Activated CD4-positive, alpha-beta memory T cell treated with anti-CD3 and anti-CD28 coated beads, Interleukin-2, amount 10 ng/mL, durations not matched to agents 7 days and 5 days (primary cell): ENCODE measurements around the gene CCDC106. TPM values are rescaled to one million over a fixed set of nuclear protein-coding genes. Genes with fewer than 3 reads are reported as not detected.
A peak's percentile ranks its signal among the peaks of the same experiment; 100 is the strongest.

Source experiments
- CTCF ChIA-PET: fragments of 350-600 bp; sonication (Branson Sonifier 250); formaldehyde crosslinking; loops from one replicate; lab custom pipeline; 2021; ENCODE audit warnings: antibody characterized with exemption, inconsistent platforms; lab: Charles Lee
- POLR2A ChIA-PET: fragments of 350-600 bp; sonication (Branson Sonifier 250); formaldehyde crosslinking; loops from one replicate; lab custom pipeline; 2021; ENCODE audit warnings: antibody characterized with exemption; lab: Charles Lee
- DNase-seq: peaks from one replicate; pipeline ENCODE4 v3.0.0-alpha.2; 2020
- H3K27ac Mint-ChIP-seq: one replicate; pipeline ENCODE4 v1.8.0; 2021; ENCODE audit warnings: mild to moderate bottlenecking, mixed read lengths
- H3K27me3 Mint-ChIP-seq: one replicate; pipeline ENCODE4 v1.8.0; 2021; ENCODE audit warnings: mixed read lengths
- H3K36me3 Mint-ChIP-seq: one replicate; pipeline ENCODE4 v1.8.0; 2021; ENCODE audit warnings: low read depth, mixed read lengths
- H3K4me1 Mint-ChIP-seq: one replicate; pipeline ENCODE4 v1.8.0; 2021; ENCODE audit warnings: mixed read lengths
- H3K4me3 Mint-ChIP-seq: one replicate; pipeline ENCODE4 v1.8.0; 2021; ENCODE audit warnings: mild to moderate bottlenecking, mixed read lengths
- H3K9me3 Mint-ChIP-seq: one replicate; pipeline ENCODE4 v1.8.0; 2021; ENCODE audit warnings: mixed read lengths
- total RNA-seq, 2 experiments: library from RNA; stranded (reverse); gene quantifications; one replicate each; pipeline ENCODE4 v1.2.3, GENCODE V29; 2021

The CCDC106 gene
- total RNA-seq, 2 experiments from 2014 or later: 3.7 to 3.8 TPM

- no peak for DNase-seq
- no peaks in the 10 kb centered on the region for H3K27me3 Mint-ChIP-seq
- H3K36me3 Mint-ChIP-seq: peaks cover 63% of the 10 kb centered on the region
- ChIA-PET CTCF (interaction anchor here (0.7 kb wide), 1 partner anchor 96 kb away, joined by 3 read pairs; no protein-coding TSS in a partner anchor), POLR2A (interaction anchor here (1.8 to 3.2 kb wide), 2 partner anchors 9 to 11 kb away, joined by 5 to 16 read pairs; no protein-coding TSS in a partner anchor)
- no peak overlapping the region for H3K4me3 Mint-ChIP-seq
- no peak overlapping the region for H3K27ac Mint-ChIP-seq
- H3K4me1 Mint-ChIP-seq: peaks cover 24% of the 10 kb centered on the region
- no peaks in the 10 kb centered on the region for H3K9me3 Mint-ChIP-seq
Observed at GRCh38 chr19:55668603-55669348, 20.8 kb downstream of the CCDC106 start.

DNA sequence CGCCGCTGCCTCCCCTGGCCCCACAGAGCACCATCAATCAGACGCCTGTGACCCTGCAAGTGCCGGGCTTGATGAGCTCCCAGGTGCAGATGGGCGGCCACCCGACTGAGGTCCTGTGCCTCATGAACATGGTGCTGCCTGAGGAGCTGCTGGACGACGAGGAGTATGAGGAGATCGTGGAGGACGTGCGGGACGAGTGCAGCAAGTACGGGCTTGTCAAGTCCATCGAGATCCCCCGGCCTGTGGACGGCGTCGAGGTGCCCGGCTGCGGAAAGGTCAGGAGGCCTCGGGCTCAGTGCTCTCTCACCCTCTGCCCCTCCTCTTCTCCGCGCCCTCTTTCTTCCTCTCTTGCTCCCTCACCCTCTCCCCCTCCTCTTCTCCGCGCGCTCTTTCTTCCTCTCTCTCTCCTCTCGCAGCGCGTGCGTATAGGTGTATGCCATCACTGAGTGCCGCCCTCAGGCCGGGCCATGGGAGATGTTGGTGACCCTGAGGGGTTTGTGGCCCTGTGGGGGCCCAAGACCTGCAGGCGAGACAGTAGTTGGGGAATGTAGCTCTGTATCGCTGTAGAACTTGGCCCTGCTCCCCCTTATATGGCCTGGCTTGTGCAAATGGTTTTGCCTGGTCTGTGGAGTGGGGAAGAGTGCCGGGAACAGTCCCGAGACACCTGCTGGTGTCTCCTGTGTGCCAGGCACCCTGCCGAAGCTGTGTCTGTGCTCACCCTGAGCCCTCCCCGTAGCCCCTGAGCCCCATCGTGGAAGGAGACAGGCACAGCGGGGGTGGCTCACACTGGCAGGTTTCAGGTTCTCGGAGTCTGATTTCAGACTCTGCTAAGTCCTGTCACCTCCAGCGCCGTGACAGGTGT is 21.6 kb downstream of the CCDC106 start:
- H3K9me3 Mint-ChIP-seq: no peaks in the 10 kb centered on the region
- POLR2A ChIA-PET: interaction anchor here (1.8 kb wide), 1 partner anchor 10 kb away, joined by 5 read pairs; no protein-coding TSS in a partner anchor
- no peak overlapping the region for H3K4me3 Mint-ChIP-seq
- H3K27me3 Mint-ChIP-seq: no peaks in the 10 kb centered on the region
- no peak for DNase-seq
- H3K4me1 Mint-ChIP-seq: peaks cover 29% of the 10 kb centered on the region
- CTCF ChIA-PET: interaction anchor here (0.7 kb wide), 1 partner anchor 95 kb away, joined by 3 read pairs; no protein-coding TSS in a partner anchor
- peaks cover 60% of the 10 kb centered on the region for H3K36me3 Mint-ChIP-seq
- no peak overlapping the region for H3K27ac Mint-ChIP-seq

GRCh38 chr19:55670280-55671053 is 22.5 kb downstream of the CCDC106 start:
- H3K27me3 Mint-ChIP-seq: no peaks in the 10 kb centered on the region
- DNase-seq: no peak
- POLR2A ChIA-PET: interaction anchor here (1.2 to 1.3 kb wide), 3 partner anchors 13 to 28 kb away, joined by 3 to 5 read pairs (median 4); partner anchors contain the start of gene U2AF2
- CTCF ChIA-PET: interaction anchor here (1.5 to 1.6 kb wide), 3 partner anchors 13 to 38 kb away, joined by 10 to 12 read pairs (median 11); no protein-coding TSS in a partner anchor
- no peak overlapping the region for H3K4me3 Mint-ChIP-seq
- H3K4me1 Mint-ChIP-seq: peaks cover 30% of the 10 kb centered on the region
- peaks cover 62% of the 10 kb centered on the region for H3K36me3 Mint-ChIP-seq
- H3K9me3 Mint-ChIP-seq: no peaks in the 10 kb centered on the region
- no peak overlapping the region for H3K27ac Mint-ChIP-seq

GRCh38 chr19:55671054-55671378 is 23.0 kb downstream of the CCDC106 start:
- DNase-seq: no peak
- Mint-ChIP-seq H3K4me3 (no peak overlapping the region), H3K27ac (no peak overlapping the region), H3K27me3 (no peaks in the 10 kb centered on the region), H3K9me3 (no peaks in the 10 kb centered on the region), H3K4me1 (peaks cover 32% of the 10 kb centered on the region), H3K36me3 (peaks cover 62% of the 10 kb centered on the region)
- ChIA-PET CTCF (interaction anchor here (1.5 to 1.6 kb wide), 3 partner anchors 14 to 39 kb away, joined by 10 to 12 read pairs (median 11); no protein-coding TSS in a partner anchor), POLR2A (interaction anchor here (1.2 to 1.5 kb wide), 5 partner anchors 13 to 39 kb away, joined by 3 to 5 read pairs (median 4); partner anchors contain the start of gene U2AF2)

- Mint-ChIP-seq H3K27me3 (no peaks in the 10 kb centered on the region), H3K9me3 (no peaks in the 10 kb centered on the region), H3K36me3 (peaks cover 60% of the 10 kb centered on the region), H3K4me3 (no peak overlapping the region), H3K27ac (peak overlapping the region; percentile 14), H3K4me1 (peaks cover 45% of the 10 kb centered on the region)
- DNase-seq: no peak
- ChIA-PET POLR2A (interaction anchor here (1.2 to 1.5 kb wide), 3 partner anchors 16 to 41 kb away, joined by 3 to 4 read pairs (median 3); no protein-coding TSS in a partner anchor), CTCF (interaction anchor here (1.5 kb wide), 2 partner anchors 15 to 40 kb away, joined by 10 to 11 read pairs; no protein-coding TSS in a partner anchor)
Observed at GRCh38 chr19:55672418-55672817, 24.4 kb downstream of the CCDC106 start.

GRCh38 chr19:55673465-55673864 is 25.5 kb downstream of the CCDC106 start:
- peaks cover 55% of the 10 kb centered on the region for H3K4me1 Mint-ChIP-seq
- peak overlapping the region; percentile 51 for H3K27ac Mint-ChIP-seq
- peaks cover 61% of the 10 kb centered on the region for H3K36me3 Mint-ChIP-seq
- DNase-seq: no peak
- peak overlapping the region; percentile 41 for H3K4me3 Mint-ChIP-seq
- ChIA-PET POLR2A (interaction anchor here (0.6 to 1.2 kb wide), 2 partner anchors 17 to 463 kb away, joined by 3 read pairs; no protein-coding TSS in a partner anchor), CTCF (interaction anchor here (0.5 to 1.0 kb wide), 3 partner anchors 17 to 67 kb away, joined by 3 read pairs; no protein-coding TSS in a partner anchor)
- H3K27me3 Mint-ChIP-seq: no peaks in the 10 kb centered on the region
- no peaks in the 10 kb centered on the region for H3K9me3 Mint-ChIP-seq

DNA sequence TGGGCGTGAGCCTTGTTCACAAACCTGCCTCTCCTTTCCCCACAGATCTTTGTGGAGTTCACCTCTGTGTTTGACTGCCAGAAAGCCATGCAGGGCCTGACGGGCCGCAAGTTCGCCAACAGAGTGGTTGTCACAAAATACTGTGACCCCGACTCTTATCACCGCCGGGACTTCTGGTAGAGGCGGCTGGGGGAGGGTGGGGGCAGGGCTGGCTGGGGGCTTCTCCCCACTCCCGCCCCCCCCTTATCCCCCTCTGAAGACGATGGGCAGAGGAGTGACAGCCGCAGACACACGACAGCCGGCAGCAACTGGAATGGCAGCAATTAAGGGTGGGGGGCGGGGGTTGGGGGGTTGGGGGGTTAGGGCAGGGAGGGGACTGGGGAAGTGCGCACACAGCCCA is 25.9 kb downstream of the CCDC106 start:
- H3K4me3 Mint-ChIP-seq: peak overlapping the region; percentile 41
- CTCF ChIA-PET: interaction anchor here (1.0 to 1.2 kb wide), 2 partner anchors 19 to 67 kb away, joined by 3 read pairs; no protein-coding TSS in a partner anchor
- no peak for DNase-seq
- peak overlapping the region; percentile 51 for H3K27ac Mint-ChIP-seq
- POLR2A ChIA-PET: no interaction called here
- H3K9me3 Mint-ChIP-seq: no peaks in the 10 kb centered on the region
- no peaks in the 10 kb centered on the region for H3K27me3 Mint-ChIP-seq
- peaks cover 65% of the 10 kb centered on the region for H3K36me3 Mint-ChIP-seq
- H3K4me1 Mint-ChIP-seq: peaks cover 60% of the 10 kb centered on the region

GRCh38 chr19:55674459-55674840 is 26.4 kb downstream of the CCDC106 start:
- Mint-ChIP-seq H3K9me3 (no peaks in the 10 kb centered on the region), H3K36me3 (peaks cover 66% of the 10 kb centered on the region), H3K4me3 (peak overlapping the region; percentile 66), H3K27ac (peak overlapping the region; percentile 50), H3K27me3 (no peaks in the 10 kb centered on the region), H3K4me1 (peaks cover 64% of the 10 kb centered on the region)
- CTCF ChIA-PET: interaction anchor here (1.2 kb wide), 1 partner anchor 20 kb away, joined by 3 read pairs; no protein-coding TSS in a partner anchor
- POLR2A ChIA-PET: interaction anchor here (0.6 kb wide), 1 partner anchor 20 kb away, joined by 3 read pairs; the partner anchor contains the start of gene U2AF2
- DNase-seq: no peak

DNA sequence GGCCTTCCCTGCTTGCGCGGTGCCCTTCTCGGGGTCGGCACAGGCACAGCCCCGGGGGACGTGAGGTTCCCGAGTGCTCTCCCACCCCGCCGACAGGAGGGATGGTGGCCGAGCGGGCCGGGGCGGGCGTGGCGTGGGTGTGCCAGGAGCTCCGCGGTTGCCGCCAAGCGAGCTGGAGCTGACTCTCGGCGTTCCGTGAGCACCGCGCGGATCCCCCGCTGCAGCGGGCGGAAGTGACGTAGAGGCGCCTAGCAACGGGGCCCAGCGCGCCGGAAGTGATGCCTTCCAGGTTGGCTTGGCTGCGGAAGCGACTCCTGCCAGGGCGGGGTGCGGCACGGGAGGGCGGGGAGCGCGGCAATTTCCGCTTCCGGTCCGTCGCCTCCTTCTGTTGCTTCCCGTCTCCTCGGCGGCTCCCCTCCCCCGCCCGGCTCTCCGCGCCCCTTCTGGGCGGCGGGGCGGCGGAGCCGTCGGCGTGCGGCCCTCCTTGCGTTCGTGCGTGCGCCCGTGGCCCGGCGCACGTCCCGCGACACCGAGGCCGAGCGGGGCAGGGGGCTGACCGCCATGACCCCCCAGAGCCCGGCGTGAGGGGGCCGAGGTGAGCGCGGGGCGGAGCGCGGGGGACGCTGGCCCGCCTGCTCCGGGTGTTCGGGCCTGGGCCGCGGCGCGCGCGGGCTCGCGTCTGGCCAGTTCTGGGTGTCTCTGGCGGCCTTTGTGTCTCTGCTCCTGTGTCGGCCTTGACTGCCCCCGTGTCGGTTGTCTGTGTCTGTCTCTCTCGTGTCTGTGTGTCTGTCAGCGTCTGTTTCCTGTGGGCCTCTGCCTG is 27.0 kb downstream of the CCDC106 start, which contains the start of gene EPN1:
Gene EPN1 (plus strand): TSS at position 386 of the 820 bp plus-strand sequence. CDS start 3,402 bp downstream, outside the sequence.
- H3K27me3 Mint-ChIP-seq: no peaks in the 10 kb centered on the region
- peaks cover 66% of the 10 kb centered on the region for H3K36me3 Mint-ChIP-seq
- DNase-seq: peak; percentile 98
- no peaks in the 10 kb centered on the region for H3K9me3 Mint-ChIP-seq
- peak within 1 kb of the TSS; percentile 93 for H3K4me3 Mint-ChIP-seq
- H3K27ac Mint-ChIP-seq: peak within 1 kb of the TSS; percentile 84
- ChIA-PET POLR2A (interaction anchor here (0.6 to 1.7 kb wide), 2 partner anchors 18 to 20 kb away, joined by 3 to 7 read pairs; partner anchors contain the start of gene U2AF2), CTCF (interaction anchor here (1.2 kb wide), 1 partner anchor 21 kb away, joined by 3 read pairs; no protein-coding TSS in a partner anchor)
- H3K4me1 Mint-ChIP-seq: peaks cover 70% of the 10 kb centered on the region

- Mint-ChIP-seq H3K4me3 (peak overlapping the region; percentile 93), H3K9me3 (no peaks in the 10 kb centered on the region), H3K27me3 (no peaks in the 10 kb centered on the region), H3K27ac (peak overlapping the region; percentile 84), H3K4me1 (peaks cover 64% of the 10 kb centered on the region), H3K36me3 (peaks cover 70% of the 10 kb centered on the region)
- no peak for DNase-seq
- ChIA-PET CTCF (interaction anchor here (1.2 kb wide), 1 partner anchor 43 kb away, joined by 6 read pairs; no protein-coding TSS in a partner anchor), POLR2A (interaction anchor here (1.7 kb wide), 1 partner anchor 18 kb away, joined by 7 read pairs; no protein-coding TSS in a partner anchor)
Observed at GRCh38 chr19:55675661-55676354, 27.8 kb downstream of the CCDC106 start.
